ENCODE measurements around the gene KCNG2. TPM values are rescaled to one million over a fixed set of nuclear protein-coding genes. Genes with fewer than 3 reads are reported as not detected.

KCNG2 gene
- total RNA-seq, 2 experiments from 2014 or later = not detected

- peaks cover 19% of the 10 kb centered on the region for H3K9me3 Mint-ChIP-seq
- intact Hi-C loops (cut with micrococcal nuclease) = no loop called here
- H3K27me3 Mint-ChIP-seq = no peaks in the 10 kb centered on the region
- peaks cover 4% of the 10 kb centered on the region for H3K4me1 Mint-ChIP-seq (ENCODE audit: low read depth)
- H3K36me3 Mint-ChIP-seq = peaks cover 16% of the 10 kb centered on the region
- CTCF ChIA-PET = no interaction called here
- H3K4me3 Mint-ChIP-seq = no peak overlapping the region
- no peak overlapping the region for H3K27ac Mint-ChIP-seq
- POLR2A ChIA-PET = no interaction called here
- DNase-seq = no peak
Measured at GRCh38 chr18:79900610-79901570, 103.2 kb downstream of the KCNG2 start.

GRCh38 chr18:79901665-79902064, 103.9 kb downstream of the KCNG2 start:
- POLR2A ChIA-PET = no interaction called here
- H3K27me3 Mint-ChIP-seq = no peaks in the 10 kb centered on the region
- peaks cover 16% of the 10 kb centered on the region for H3K36me3 Mint-ChIP-seq
- CTCF ChIA-PET = no interaction called here
- H3K4me3 Mint-ChIP-seq = no peak overlapping the region
- DNase-seq = peak; percentile 4
- H3K4me1 Mint-ChIP-seq (ENCODE audit: low read depth) = peaks cover 10% of the 10 kb centered on the region
- intact Hi-C loops (cut with micrococcal nuclease) = no loop called here
- peaks cover 15% of the 10 kb centered on the region for H3K9me3 Mint-ChIP-seq
- H3K27ac Mint-ChIP-seq = no peak overlapping the region

GRCh38 chr18:79902075-79902474, 104.3 kb downstream of the KCNG2 start:
- H3K9me3 Mint-ChIP-seq = peaks cover 11% of the 10 kb centered on the region
- no peak overlapping the region for H3K27ac Mint-ChIP-seq
- ChIA-PET CTCF (no interaction called here), POLR2A (no interaction called here)
- H3K4me3 Mint-ChIP-seq = no peak overlapping the region
- intact Hi-C loops (cut with micrococcal nuclease) = no loop called here
- H3K36me3 Mint-ChIP-seq = peaks cover 16% of the 10 kb centered on the region
- peaks cover 10% of the 10 kb centered on the region for H3K4me1 Mint-ChIP-seq (ENCODE audit: low read depth)
- DNase-seq = no peak
- H3K27me3 Mint-ChIP-seq = no peaks in the 10 kb centered on the region

- POLR2A ChIA-PET = no interaction called here
- CTCF ChIA-PET = interaction anchor here (0.6 kb wide), 1 partner anchor 62 kb away, joined by 5 read pairs; the partner anchor contains the start of gene HSBP1L1
- peaks cover 6% of the 10 kb centered on the region for H3K9me3 Mint-ChIP-seq
- DNase-seq = no peak
- H3K36me3 Mint-ChIP-seq = peaks cover 16% of the 10 kb centered on the region
- no peak overlapping the region for H3K27ac Mint-ChIP-seq
- no peak overlapping the region for H3K4me3 Mint-ChIP-seq
- intact Hi-C loops (cut with micrococcal nuclease) = no loop called here
- peaks cover 10% of the 10 kb centered on the region for H3K4me1 Mint-ChIP-seq (ENCODE audit: low read depth)
- H3K27me3 Mint-ChIP-seq = no peaks in the 10 kb centered on the region
Measured at GRCh38 chr18:79902640-79903039, 104.9 kb downstream of the KCNG2 start.

GRCh38 chr18:79903071-79903635, 105.4 kb downstream of the KCNG2 start:
- no peaks in the 10 kb centered on the region for H3K27me3 Mint-ChIP-seq
- peaks cover 2% of the 10 kb centered on the region for H3K9me3 Mint-ChIP-seq
- ChIA-PET POLR2A (no interaction called here), CTCF (interaction anchor here (0.6 kb wide), 1 partner anchor 61 kb away, joined by 5 read pairs; the partner anchor contains the start of gene HSBP1L1)
- H3K27ac Mint-ChIP-seq = no peak overlapping the region
- H3K36me3 Mint-ChIP-seq = peaks cover 19% of the 10 kb centered on the region
- H3K4me1 Mint-ChIP-seq (ENCODE audit: low read depth) = peaks cover 10% of the 10 kb centered on the region
- DNase-seq = no peak
- intact Hi-C loops (cut with micrococcal nuclease) = no loop called here
- no peak overlapping the region for H3K4me3 Mint-ChIP-seq

- Mint-ChIP-seq H3K36me3 (peaks cover 25% of the 10 kb centered on the region), H3K4me3 (no peak overlapping the region), H3K27ac (no peak overlapping the region), H3K27me3 (no peaks in the 10 kb centered on the region), H3K9me3 (peaks cover 2% of the 10 kb centered on the region), H3K4me1 (ENCODE audit: low read depth) (peaks cover 10% of the 10 kb centered on the region)
- intact Hi-C loops (cut with micrococcal nuclease) = no loop called here
- ChIA-PET POLR2A (no interaction called here), CTCF (no interaction called here)
- DNase-seq = no peak
Measured at GRCh38 chr18:79903787-79904356, 106.1 kb downstream of the KCNG2 start.

- peaks cover 2% of the 10 kb centered on the region for H3K9me3 Mint-ChIP-seq
- CTCF ChIA-PET = no interaction called here
- H3K27ac Mint-ChIP-seq = no peak overlapping the region
- peak; percentile 4 for DNase-seq
- POLR2A ChIA-PET = no interaction called here
- H3K36me3 Mint-ChIP-seq = peaks cover 25% of the 10 kb centered on the region
- H3K4me3 Mint-ChIP-seq = no peak overlapping the region
- H3K4me1 Mint-ChIP-seq (ENCODE audit: low read depth) = peaks cover 10% of the 10 kb centered on the region
- H3K27me3 Mint-ChIP-seq = no peaks in the 10 kb centered on the region
- intact Hi-C loops (cut with micrococcal nuclease) = no loop called here
Measured at GRCh38 chr18:79904357-79905147, 106.8 kb downstream of the KCNG2 start.

GRCh38 chr18:79905389-79905911, 107.7 kb downstream of the KCNG2 start:
- Mint-ChIP-seq H3K27ac (peak overlapping the region; percentile 38), H3K27me3 (no peaks in the 10 kb centered on the region), H3K36me3 (peaks cover 25% of the 10 kb centered on the region), H3K4me3 (no peak overlapping the region), H3K4me1 (ENCODE audit: low read depth) (peaks cover 10% of the 10 kb centered on the region), H3K9me3 (no peaks in the 10 kb centered on the region)
- ChIA-PET POLR2A (no interaction called here), CTCF (no interaction called here)
- intact Hi-C loops (cut with micrococcal nuclease) = no loop called here
- peak; percentile 11 for DNase-seq

GRCh38 chr18:79905993-79906392, 108.3 kb downstream of the KCNG2 start:
- no peak overlapping the region for H3K4me3 Mint-ChIP-seq

GRCh38 chr18:79906706-79907105, 109.0 kb downstream of the KCNG2 start:
- H3K9me3 Mint-ChIP-seq = no peaks in the 10 kb centered on the region

More at GRCh38 chr18:79905993-79906392, 108.3 kb downstream of the KCNG2 start:
- H3K27me3 Mint-ChIP-seq = no peaks in the 10 kb centered on the region
- H3K4me1 Mint-ChIP-seq (ENCODE audit: low read depth) = peaks cover 10% of the 10 kb centered on the region
- CTCF ChIA-PET = no interaction called here
- POLR2A ChIA-PET = no interaction called here
- no peaks in the 10 kb centered on the region for H3K9me3 Mint-ChIP-seq
- intact Hi-C loops (cut with micrococcal nuclease) = no loop called here
- DNase-seq = no peak
- peak overlapping the region; percentile 40 for H3K27ac Mint-ChIP-seq
- H3K36me3 Mint-ChIP-seq = peaks cover 25% of the 10 kb centered on the region

GRCh38 chr18:79910563-79911343, 113.0 kb downstream of the KCNG2 start:
- intact Hi-C loops (cut with micrococcal nuclease) = no loop called here
- CTCF ChIA-PET = no interaction called here
- Mint-ChIP-seq H3K27ac (no peak overlapping the region), H3K4me1 (ENCODE audit: low read depth) (peaks cover 6% of the 10 kb centered on the region), H3K4me3 (no peak overlapping the region), H3K9me3 (no peaks in the 10 kb centered on the region), H3K36me3 (peaks cover 18% of the 10 kb centered on the region), H3K27me3 (no peaks in the 10 kb centered on the region)
- POLR2A ChIA-PET = no interaction called here
- DNase-seq = no peak

More at GRCh38 chr18:79906706-79907105, 109.0 kb downstream of the KCNG2 start:
- H3K4me3 Mint-ChIP-seq = no peak overlapping the region
- intact Hi-C loops (cut with micrococcal nuclease) = no loop called here
- peaks cover 23% of the 10 kb centered on the region for H3K36me3 Mint-ChIP-seq
- H3K4me1 Mint-ChIP-seq (ENCODE audit: low read depth) = peaks cover 10% of the 10 kb centered on the region
- CTCF ChIA-PET = no interaction called here
- DNase-seq = no peak
- H3K27ac Mint-ChIP-seq = no peak overlapping the region
- POLR2A ChIA-PET = no interaction called here
- no peaks in the 10 kb centered on the region for H3K27me3 Mint-ChIP-seq

Data from activated CD4-positive, alpha-beta memory T cell treated with anti-CD3 and anti-CD28 coated beads for 36 hours (primary cell).